HG02981 (cell line): ENCODE data around the gene HSD17B3.
"Not testable (repeated sequence)": the region's sequence is repeated elsewhere in the genome, so short reads cannot be mapped to it uniquely, and the experiment has no call there.

ENCODE experiments used
- ATAC-seq: cut with Tn5 transposase; IDR thresholded peaks from one replicate; pipeline ENCODE4 v1.9.1; 2021; ENCODE audit warnings: mild to moderate bottlenecking, moderate library complexity; ENCODE audit not compliant: unreplicated experiment

Gene HSD17B3

DNA sequence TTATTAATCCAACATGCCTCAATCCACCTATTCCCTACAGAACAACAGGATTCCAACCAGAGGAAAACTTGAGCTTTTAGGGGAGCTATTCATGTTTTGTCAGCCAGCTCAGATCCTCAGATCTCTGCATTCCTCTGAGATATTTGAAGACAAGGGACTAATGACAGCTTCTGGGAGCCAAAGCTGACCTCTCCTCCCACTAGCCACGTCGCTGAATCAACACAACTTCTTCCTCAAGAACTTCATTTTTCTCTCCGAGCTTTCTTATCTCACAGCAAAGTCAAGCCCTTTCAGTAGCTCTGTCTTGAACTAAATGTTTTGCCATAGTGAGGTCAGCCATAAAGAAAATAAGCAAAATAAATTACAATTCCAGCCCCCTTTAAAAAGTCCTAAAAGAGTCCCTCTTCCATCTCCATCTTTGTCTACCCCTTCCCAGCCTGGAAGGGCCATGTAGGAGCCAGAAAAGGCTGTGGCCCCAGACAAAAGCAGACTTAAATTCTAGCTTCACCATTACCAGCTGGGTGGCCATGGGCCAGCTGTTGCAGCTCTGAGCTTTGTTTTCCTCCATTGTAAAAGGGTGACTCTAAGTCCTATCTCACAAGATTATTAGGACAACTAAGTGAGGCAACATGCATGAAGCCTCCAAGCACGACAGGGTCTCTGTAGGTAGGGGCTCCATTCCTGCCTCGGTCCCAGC, 65.0 kb downstream of the HSD17B3 start:
- no peak for ATAC-seq

DNA sequence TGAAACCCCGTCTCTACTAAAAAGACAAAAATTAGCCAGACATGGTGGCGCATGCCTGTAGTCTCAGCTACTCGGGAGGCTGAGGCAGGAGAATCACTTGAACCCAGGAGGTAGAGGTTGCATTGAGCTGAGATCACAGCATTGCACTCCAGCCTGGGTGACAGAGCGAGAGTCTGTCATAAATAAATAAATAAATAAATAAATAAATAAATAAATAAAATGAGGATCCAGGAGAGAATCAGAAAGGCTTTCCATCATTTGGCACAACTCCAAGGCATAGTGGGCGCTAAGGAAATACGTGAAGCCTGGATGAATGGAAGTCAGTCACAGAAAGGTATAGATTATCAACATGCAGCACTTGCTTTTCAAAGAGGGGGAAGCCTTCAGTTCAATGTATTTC, 65.6 kb downstream of the HSD17B3 start:
- not testable (repeated sequence) for ATAC-seq

DNA sequence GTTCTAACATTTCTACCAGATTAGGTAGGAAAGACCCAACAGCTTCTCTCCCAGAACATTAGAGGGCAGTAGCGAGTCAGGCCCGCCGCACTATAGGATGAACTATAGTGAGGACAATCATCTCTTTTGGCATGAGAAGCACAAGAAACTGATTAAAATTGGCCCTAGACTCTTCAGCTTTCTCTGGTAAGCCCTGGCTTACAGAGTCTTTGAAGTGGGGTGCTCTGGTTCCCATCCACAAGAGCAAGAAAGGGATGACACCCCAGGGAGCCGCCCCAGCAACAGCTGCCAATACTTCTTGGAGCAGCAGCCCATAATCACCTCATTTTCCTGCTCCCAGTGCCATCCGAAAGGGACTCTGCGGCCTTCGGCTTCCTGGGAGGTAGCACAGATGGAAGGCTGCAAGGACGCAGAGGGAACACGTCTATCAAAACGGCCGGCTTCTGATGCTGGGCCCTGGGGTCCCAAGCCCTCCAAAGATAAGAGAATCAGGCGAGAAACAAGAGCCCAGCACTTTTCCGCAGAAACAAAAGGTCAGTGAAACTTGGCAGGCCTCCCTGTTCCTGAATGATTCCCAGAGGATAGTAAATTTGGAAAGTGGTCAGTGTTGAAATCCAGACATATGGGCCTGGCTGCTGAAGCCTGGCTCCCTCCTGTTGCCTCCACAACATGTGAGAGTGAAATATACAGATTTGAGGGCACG, 69.3 kb downstream of the HSD17B3 start:
- no peak for ATAC-seq

DNA sequence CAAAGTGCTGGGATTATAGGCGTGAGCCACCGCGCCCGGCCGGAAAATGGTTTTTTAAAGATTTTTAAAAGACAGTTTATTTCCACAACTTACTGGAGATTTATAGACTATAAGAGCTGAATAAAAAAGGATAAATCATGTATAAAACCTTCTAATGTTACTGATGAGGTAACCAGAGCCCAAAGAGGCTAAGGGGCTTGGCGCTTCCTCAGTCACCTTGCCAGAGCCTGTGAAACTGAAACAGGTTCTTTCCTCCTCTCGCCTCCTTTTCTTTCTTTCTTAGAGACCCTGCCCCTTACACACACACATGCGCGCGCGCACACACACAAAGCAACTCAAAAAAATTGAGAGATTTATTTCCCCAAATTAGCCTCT, 69.8 kb downstream of the HSD17B3 start:
- no peak for ATAC-seq

DNA sequence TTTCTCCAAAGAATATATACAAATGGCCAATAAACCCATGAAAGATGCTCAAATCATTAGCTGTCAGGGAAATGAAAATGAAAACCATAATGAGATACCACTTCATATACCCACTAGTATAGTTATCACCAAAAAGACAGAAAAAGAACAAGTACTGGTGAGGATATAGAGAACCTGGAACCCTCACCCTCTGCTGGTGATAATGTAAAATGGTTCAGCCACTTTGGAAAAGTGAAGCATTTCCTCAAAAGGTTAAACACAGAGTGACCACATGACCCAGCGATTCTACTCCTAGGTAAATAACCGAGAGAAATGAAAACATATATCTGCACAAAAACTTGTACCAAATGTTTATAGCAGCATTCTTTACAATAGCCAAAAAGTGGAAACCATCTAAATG, 72.0 kb downstream of the HSD17B3 start:
- ATAC-seq, result no peak

DNA sequence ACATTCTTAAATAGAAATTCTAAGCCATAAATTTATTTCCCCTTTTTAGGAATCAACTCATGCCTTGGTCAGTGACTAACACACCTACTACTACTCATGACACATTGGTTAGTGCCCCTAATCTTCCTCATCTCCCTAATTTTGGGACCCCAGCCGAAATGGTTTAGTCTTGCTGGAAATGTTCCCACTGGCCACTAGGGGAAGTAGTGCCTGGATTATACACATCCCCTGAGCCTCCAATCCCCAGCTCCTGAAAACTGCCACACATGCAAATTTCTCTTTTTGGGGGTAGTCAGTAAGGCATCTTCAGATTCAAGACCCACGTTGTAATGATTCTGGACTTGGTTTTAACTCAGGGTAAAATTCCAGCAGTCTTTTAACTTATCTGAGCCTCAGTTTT, 79.8 kb downstream of the HSD17B3 start:
- ATAC-seq, result no peak

DNA sequence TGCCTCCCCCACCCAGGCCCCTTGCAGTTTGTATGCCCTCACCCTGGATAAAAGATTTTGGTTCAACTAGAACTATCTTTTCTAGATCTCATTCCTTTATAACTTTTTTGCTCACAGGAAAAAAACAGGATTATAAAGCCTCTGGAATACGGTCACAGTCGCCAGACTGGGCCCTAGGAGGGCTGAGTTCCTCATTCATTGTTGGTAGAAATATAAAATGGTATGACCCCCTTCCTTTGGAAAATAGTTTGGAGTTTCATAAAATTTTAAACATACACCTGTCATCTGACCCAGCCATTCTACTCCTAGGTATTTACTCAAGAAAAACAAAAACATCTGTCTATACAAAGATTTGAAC, 82.1 kb downstream of the HSD17B3 start:
- ATAC-seq, result no peak

DNA sequence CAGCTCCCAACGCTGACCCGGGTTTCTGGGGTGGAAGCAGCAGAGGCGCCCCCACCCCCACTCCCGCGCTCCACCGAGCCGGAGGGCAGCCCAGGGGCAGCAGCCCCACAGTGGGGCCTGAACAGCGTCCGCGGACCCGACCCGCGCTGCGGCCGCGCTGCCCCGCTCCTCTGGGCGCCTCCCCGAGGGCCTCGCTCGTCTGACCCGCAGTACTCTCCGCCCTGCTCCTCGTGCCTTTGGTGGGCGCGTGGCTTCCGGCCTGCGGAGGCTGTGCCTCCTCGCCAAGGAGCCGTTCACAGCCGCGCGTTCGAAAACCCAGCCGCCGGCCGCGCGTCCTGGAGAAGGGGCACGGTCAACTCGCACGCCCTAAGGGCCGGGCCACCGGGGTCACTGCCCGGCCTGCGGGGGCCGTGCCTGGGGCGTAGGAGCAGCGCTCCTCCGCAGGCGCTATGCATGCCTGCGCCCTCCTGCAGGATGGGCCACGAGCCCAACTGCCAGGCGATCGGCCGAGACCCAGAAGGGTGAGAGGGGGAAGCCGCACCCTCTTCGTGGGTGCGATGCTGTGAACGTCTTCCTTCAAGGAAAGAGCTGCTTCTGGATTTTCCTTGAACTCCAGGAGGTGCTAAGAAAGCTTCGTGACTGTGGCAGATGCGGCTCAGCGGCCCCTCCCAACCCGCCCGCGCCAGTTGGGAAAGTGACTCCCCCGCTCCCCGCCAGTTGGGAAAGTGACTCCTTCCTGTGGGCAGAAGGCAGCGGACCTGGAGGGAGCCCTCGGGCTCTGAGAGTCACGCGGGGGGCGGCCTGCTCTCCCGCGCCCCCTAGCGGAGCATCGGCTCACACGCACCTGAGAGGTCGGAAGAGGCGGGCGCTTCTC, 82.7 kb downstream of the HSD17B3 start:
- no peak for ATAC-seq

DNA sequence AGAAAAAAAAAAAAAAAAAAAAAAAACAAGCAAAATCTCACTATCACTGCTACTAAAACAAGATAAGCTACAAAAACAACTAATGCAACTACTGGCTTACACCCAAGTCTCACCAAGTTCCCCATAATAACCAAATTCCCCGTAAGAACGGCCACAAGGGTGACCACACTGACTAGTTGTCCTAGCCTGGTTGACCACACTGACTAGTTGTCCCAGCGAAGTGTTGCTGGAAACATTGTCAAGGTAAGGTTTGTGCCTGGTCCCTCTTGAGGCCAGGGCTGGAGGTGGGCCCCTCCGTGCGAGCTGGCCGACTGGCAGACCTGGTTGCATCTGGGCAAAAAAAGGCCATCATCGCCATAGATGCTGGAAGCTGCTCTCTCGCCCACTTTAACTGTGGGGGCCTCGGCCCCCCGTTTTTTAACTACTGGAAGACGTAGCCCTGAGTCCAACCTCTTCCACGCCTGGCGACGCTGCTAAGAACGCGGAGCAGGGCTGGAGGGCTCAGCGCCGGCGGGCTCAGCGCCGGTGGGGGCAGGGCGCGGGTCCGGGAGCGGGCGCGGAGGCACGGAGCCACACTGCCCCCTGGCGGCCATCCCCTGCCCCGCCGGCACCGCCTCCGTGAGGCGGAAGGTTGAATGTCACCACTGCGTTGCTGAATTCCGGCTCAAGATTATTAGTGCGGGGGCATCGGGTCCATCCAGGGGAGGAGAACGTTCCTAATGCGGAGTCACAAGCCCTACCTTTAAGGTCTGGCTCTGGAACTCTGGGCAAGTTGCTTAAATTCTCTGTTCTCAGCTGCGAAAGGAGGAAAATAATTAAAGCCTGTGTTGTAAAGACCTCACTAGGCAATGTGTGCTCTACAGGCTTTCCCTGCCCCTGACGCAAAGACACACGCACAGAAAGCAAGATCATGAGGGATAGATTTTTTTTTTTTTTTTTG, 84.0 kb downstream of the HSD17B3 start:
- ATAC-seq, result peak; percentile 74

DNA sequence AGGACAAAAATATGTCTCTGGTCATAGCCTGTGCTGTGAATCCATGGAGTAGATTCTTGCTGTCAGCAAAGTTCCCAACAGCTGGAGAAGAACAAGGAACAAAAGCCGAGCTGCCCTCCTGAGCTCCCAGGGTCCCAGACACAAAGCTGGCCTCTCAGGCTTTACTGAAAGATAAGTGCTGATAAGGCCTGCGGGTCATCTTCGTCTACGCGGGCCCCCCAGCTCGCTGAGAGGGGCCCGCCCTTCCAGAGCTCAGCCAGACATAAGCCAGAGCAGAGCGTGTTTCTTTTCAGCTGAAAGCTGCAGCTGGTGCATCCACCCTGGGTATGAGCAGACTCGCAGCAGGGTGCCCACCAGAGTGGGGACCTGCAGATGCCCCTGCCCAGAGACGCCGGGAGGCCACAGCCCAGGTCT, 84.7 kb downstream of the HSD17B3 start:
- no peak for ATAC-seq

DNA sequence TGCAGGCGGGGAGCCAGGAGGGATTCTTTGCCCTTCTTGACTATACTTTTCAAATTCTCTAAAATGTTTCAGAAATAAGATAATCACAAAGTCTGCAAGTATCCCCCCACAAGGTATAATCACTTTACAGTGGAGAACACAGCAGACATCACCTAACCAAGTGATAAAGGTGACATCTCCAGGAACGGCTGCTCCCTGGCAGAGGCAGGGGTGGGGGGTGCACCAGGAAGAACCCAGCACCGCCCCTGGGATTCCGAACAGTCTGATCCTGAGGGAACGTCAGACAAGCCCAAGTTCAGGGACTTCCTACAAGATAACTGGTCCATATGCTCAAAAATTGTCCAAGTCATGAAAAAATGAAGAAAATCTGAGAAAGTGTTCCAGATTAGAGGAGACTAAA, 85.4 kb downstream of the HSD17B3 start:
- ATAC-seq, result no peak

DNA sequence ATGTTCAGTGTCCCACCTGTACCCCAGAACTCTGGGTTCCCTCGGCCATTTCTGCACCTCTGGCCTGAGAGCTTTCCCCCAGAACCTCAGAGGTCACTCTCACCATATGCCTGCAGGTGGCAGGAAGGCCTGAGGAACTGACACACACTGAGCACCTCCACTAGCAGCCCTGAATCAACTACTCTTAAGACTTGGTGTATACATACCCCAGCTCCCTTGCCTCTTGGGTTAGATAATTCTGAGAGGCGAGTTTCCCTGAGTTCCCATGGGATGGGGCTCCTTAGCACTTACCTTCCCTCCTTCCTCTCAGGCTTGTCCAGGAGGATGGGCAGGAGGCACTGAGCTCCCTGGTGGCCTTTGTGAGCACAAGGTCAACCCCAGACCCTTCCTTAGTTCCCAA, 86.1 kb downstream of the HSD17B3 start:
- no peak for ATAC-seq

DNA sequence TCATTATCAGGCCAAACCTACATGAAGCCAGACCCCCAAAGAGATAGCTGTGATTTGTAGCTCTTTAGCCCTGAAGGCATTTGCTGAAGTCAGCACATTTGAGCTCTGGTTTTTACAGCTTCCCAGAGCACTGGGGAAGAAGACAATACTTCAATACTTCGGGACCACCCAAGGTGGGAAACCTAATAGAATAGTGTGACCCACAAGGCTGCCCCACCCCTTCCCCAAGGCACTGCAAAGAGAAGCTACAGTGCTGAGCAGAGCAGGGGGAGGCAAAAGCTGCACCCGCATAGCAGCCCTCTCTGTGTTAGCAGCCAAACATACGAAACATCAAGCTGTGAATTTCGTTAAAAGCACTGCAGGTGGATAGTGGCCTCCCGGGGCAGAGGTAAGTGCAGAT, 87.3 kb downstream of the HSD17B3 start:
- no peak for ATAC-seq

DNA sequence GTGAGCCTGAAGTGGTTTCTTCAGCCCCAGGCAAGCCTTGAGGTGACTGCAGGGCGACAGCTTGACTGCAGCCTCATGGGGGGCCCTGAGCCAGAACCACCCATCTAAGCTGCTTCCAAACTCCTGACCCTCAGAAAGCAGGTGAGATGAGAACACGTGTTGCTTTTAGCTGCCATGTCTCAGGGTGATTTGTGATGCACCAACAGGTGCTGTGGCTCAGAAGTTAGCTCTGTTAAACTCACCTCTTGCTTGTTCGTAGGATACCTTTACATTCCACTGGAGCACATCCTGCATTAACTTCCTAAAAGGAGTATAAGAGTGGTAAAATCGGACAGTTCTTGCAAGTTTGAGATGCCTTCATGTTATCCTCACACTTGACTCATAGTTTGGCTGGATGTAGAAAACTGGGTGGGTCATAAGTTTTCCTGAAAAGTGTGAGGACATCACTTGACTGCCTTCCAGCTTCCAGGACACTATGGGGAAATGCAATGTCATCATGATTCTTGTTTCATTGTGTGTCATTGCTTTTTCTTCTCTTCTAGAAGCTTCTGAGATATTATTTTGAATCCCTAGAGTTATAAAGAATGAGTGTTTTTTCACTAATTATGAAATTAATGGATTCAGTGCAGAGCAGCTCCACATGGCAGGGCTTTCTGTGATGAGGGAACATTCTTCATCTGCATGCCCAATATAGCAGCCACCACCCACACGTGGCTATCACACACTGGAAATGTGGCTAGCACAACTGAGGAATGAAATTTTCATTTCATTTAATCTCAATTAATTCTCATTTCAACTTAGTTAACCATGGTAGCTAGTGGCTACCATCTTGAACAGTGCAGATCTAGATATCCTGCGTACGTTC, 92.3 kb downstream of the HSD17B3 start:
- ATAC-seq, result no peak

DNA sequence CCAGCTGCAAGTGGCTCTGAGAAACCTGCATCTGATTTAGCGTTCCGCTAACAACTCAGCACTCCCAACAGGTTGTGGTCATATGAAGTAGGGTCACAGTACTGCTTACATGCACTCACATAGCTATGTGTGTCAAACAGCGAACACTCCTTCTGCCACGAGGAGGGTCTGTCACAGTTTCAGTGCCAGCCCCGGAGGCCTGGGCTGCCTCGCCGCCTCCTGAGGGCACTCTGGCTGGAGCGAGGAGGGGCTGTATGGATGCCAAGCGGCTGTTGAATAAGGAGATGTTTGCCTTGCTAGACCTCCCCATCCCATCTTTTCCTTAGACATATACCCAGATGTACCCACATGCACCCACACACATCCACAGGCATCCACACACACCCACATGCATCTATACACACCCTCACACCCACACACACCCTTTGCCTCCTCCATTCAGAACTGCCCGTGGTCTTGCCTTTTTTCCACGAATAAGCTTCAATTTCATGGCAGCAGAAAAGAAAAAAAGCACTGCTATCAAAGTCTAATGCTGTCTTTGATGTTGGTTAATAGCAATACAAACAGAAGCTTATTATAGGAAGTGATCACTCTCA, 95.7 kb downstream of the HSD17B3 start:
- no peak for ATAC-seq

DNA sequence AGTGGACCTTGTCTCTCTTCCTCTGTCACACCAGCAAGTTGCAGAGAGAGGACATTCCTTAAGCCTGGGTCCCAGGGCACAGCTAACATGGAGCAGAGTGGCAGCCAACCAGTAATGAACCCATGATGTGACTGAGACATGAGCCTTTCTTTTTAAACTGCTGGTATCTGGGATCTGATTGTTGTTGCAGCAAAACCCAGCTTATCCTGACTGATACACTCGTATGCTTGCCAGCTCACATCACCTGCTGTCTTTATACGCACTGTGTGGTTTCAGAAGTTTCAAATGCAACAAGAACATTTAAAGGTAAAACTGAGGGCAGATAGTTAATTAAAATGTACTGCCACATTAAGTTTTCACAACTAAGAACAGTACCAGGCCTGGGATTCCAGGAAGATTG, 97.1 kb downstream of the HSD17B3 start:
- no peak for ATAC-seq

DNA sequence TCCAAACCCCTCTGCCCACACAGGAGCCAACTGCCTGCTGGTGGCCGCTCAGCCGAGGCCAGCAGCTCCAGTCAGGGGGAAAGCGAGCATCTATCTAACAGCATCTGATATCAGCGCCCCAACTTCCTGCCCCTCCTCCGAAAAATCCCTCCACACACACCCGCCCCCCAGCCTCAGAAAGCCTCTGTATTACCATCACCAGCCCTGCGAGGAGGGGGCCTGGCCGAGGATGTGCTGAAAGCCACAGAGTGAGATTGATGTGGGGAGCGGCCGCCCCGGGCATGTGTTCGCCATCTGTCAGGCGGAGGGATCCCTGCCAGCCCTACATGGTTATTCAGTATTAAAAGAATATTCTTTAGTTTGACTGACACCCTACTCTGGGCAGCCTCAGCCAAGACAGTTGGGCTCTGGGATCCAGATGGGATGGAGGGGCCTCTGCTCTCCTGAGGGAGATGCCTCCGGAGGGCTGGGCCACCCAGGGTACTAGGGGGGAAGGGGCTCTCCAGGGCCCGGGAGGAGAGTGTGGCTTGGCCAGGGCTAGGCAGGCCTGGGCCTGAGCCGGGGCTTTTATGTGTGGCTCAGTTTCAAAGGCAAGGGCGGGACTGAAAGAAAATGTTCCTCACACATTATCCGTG, 98.0 kb downstream of the HSD17B3 start:
- ATAC-seq, result no peak

DNA sequence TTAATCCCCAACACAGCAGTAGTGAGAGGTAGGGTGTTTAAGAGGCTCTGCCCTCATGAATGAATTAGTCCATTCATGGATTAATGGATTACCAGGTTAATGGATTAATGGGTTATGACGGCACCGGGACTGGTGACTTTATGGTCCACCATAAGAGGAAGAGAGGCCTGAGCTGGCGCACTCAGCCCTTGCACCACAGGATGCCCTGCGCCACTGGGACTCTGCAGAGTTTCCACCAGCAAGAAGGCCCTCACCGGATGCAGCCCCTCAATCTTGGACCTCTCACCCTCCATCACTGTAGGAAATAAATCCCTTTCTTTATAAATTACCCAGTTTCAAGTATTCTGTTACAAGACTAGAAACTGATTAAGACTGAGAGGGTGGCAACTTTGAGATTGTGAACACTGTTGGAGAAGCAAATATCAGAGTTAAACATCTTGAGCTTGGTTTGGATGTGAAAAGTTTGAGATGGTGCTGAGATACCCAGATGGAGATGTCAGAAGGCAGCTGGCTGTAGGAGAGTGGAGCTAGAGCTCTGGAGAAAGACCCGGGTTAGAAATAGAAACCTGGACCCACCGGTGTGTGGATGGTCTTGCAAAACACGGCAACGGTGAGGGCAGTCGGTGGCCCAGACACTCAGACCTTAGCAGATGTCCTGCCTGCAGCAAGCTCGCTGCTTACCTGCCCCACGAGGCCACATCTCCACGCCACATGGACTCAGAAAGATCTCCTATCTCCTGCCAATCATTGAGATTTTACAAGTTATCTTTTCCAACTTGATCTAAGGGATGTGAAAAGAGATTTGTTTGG, 98.8 kb downstream of the HSD17B3 start:
- no peak for ATAC-seq
